Endometrial microvascular endothelial cells (primary cell): ENCODE measurements around the gene COL20A1. TPM values are rescaled to one million over a fixed set of nuclear protein-coding genes. Genes with fewer than 3 reads are reported as not detected.
"Not testable (repeated sequence)": the region's sequence is repeated elsewhere in the genome, so short reads cannot be mapped to it uniquely, and the experiment has no call there.

Source experiments
- in situ Hi-C: cut with HindIII; loops from 2 replicates; pipeline ENCODE4 v1.10.0; 2017; ENCODE audit warnings: low sequenced_read_pairs, low pct_unique_long_range_greater_than_20kb; ENCODE audit errors: inconsistent ontology term
- total RNA-seq: library from RNA; depleted of rRNA; stranded (reverse); fragments of >200 nt; gene quantifications from one replicate; pipeline ENCODE4 v1.2.3, GENCODE V29; 2015; ENCODE audit errors: inconsistent ontology term

Gene COL20A1
- total RNA-seq, 1 donor from 2014 or later = not detected

- in situ Hi-C loops = loop anchor here (25.0 kb wide), 1 partner anchor 90 kb away; no protein-coding TSS in a partner anchor
Observed at GRCh38 chr20:63297371-63297781, 4.4 kb downstream of the COL20A1 start.

GRCh38 chr20:63297796-63298572 lies 5.0 kb downstream of the COL20A1 start:
- in situ Hi-C loops = loop anchor here (25.0 kb wide), 1 partner anchor 89 kb away; no protein-coding TSS in a partner anchor

- in situ Hi-C loops = loop anchor here (25.0 kb wide), 1 partner anchor 88 kb away; no protein-coding TSS in a partner anchor
Observed at GRCh38 chr20:63298731-63299312, 5.8 kb downstream of the COL20A1 start.

DNA sequence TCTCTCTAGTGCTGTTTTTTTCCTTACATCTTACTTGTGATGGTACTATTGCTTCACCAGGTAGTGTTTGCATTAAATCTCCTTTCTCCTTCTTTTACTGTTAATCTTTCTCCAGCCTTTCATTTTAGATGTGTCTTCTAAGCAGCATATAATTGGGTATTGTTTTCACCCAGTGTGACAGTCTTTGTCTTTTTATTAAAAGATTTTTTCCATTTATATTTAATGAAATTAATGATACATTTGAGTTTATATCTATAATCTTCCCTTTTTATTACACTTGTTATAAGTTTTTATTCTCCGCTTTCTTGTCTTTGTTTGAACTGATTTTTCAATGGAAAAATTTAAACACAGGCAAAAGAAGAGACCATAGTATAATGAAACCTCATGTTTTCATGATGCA lies 8.7 kb downstream of the COL20A1 start:
- in situ Hi-C loops = no loop called here

- in situ Hi-C loops = no loop called here
Observed at GRCh38 chr20:63303095-63303666, 10.2 kb downstream of the COL20A1 start.

DNA sequence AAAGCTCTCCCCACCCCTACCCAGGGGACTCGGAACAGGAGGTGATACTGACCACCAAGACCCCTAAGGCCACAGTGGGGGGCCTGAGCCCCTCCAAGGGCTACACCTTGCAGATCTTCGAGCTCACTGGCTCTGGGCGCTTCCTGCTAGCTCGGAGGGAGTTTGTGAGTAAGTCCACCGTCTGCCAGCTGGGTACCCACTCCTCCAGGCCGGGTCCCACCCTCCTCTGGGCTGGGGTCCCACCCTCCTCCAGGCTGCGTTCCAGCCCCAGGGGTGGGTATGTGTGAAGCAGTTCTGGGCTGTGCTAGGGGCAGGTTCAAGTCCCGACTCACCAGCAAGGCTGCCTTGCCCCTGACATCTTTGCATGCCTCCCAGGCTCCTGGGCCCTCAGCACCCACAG lies 12.4 kb downstream of the COL20A1 start:
- in situ Hi-C loops = no loop called here

DNA sequence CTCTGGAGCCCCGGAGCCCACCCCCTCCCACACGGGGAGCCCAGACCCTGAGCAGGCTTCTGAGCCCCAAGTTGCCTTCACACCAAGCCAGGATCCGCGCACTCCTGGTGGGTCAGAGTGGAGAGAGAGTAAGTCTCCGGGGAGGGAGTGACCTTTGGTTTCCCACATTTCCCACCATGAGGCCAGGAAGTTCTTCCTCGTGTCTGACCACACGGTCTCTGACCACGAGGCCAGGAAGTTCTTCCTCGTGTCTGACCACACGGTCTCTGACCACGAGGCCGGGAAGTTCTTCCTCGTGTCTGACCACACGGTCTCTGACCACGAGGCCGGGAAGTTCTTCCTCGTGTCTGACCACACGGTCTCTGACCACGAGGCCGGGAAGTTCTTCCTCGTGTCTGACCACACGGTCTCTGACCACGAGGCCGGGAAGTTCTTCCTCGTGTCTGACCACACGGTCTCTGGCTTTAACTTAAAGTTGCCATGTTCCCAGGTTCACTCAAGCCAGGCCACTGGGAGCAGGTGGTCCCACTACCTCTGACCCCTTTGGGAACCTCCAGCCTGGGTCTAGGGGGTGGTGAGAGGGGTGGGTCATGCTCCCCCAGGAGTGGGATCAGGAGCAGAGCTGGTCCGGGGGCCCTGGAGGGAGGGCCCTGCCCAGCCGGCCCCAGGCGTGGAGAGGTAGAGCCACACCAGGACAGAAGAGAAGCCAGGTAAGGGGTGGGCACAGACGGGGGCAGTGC lies 13.1 kb downstream of the COL20A1 start:
- in situ Hi-C loops = not testable (repeated sequence)

DNA sequence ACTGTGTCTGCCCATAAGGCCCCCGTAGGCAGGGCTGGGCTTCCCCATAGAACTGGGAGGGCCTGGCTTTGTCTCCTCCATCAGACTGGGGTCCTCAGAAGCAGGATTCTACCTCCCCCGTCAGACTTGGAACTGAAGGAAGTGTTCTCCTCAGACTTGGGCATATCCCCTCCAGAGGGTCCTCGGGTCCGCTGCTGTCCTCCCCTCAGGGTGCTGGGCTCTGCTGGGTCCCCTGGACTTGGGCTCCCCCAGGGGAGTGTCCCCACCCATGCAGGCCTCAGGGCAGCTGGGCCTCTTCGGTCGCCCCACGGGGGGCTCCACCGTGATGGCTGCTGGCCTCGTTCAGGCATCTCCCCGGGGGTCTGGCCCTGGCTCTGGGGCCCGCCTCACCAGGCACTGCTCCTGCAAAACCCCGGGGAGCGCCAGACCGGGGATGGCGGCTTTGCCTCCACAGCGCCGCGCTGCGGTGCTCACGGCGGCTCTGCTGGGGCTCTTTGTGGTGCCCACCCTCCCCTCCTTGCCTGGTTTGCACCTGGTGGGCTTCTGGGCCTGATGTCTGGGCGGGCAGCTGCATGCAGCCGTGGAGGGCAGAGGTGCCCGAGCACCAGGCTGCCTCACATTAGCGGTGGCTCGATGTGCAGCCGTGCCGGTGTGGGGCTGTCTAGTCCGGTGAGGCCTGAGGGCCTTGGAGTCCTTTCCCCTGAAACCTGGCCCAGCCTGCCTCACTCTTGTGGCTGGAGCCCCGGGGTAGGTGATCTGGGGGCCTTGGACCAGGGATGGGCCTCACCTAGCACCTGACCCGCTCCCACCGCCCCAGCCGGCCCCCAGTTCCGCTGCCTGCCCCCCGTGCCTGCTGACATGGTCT lies 13.9 kb downstream of the COL20A1 start:
- in situ Hi-C loops = no loop called here

- in situ Hi-C loops = no loop called here
Observed at GRCh38 chr20:63307538-63308217, 14.7 kb downstream of the COL20A1 start.

DNA sequence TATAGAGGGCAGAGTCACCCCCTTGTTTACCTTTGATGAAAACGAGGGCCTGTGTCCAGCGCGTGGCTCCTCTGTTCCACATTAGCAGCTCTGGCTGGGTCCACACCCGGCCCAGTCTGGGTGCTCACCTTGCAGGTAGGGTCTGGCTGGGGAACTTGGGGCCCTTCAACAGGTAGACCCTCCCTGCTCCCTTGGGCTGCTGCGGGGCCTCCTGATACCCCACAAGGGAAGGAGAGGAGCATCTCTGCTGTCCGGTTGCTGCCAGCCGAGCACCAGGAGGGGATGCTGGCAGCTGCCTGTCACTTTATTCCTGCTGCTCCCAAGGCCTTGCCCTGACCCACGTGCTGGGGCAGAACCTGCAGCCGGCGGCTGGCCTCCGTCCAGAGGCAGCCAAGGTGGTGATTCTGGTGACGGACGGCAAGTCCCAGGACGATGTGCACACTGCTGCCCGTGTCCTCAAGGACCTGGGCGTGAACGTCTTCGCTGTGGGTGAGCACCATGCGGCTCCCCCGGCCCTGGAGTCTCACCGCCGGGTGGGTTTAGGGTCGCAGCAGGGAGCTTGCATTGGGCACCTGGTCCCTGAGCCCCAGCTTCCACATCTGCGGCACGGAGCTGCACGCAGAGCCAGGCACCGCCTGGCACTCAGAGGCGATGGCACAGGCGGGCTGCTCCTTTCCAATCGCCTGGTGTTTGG lies 15.4 kb downstream of the COL20A1 start:
- in situ Hi-C loops = no loop called here

GRCh38 chr20:63309261-63310071 lies 16.5 kb downstream of the COL20A1 start:
- in situ Hi-C loops = no loop called here

- in situ Hi-C loops = no loop called here
Observed at GRCh38 chr20:63310265-63310991, 17.4 kb downstream of the COL20A1 start.

DNA sequence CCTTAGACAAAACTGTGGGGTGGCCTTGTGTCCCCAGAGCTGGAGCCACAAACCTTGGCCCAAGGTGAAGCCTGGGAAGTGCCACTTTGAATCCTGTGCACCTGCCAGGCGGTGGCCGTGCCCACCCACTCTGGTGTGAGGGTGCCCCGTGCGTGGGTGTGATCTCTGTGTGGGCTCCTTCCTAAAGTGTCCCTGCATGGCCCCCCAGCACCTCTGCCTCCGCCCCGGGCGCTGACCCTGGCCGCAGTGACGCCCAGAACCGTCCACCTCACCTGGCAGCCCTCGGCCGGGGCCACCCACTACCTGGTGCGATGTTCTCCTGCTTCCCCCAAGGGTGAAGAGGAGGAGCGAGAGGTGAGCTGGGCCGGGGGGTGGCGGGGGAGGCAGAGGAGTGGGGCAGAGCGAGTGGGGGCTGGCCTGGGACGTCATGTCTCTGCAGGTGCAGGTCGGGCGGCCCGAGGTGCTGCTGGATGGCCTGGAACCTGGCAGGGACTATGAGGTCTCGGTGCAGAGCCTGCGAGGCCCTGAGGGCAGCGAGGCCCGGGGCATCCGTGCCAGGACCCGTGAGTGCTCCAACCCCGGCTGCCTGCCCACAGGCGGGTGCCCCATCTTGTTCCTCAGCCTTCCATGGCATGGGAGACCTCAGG lies 18.3 kb downstream of the COL20A1 start:
- in situ Hi-C loops = no loop called here

DNA sequence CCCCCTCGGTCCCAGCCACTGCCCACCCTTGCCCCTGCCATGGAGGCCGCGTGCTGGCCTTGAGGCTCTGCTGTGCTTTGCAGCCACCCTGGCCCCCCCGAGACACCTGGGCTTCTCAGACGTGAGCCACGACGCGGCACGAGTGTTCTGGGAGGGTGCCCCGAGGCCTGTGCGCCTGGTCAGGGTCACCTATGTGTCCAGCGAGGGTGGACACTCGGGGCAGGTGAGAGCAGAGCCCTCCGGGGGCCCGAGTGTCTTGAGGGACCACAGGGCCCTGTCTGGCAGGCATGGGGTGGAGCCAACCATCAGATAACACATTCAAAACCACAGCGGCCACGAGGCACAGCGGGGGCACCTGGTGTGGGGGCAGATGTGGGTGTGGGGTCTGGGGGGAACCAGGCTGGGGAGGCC lies 18.9 kb downstream of the COL20A1 start:
- in situ Hi-C loops = no loop called here

DNA sequence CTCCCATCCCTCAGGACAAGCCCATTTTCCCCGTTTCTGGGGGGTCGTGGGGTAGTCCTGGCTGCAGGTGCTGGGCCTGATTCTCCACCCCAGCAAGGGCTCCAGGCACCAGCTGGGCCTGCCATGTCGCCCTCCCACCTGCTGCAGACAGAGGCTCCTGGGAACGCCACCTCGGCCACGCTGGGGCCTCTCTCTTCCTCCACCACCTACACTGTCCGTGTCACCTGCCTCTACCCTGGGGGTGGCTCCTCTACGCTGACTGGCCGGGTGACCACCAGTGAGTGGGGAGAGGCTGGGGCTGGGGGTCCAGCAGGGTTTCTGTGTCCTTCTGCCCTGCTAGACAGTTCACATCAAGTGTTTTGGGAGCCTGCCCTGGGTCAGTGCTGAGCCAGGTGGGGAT lies 19.3 kb downstream of the COL20A1 start:
- in situ Hi-C loops = no loop called here
